GM18951 (cell line): ENCODE results near the gene DUSP7.

Source experiments
- POLR2A ChIP-seq: IDR thresholded peaks from 4 replicates; pipeline ENCODE4 v1.6.1; 2011; ENCODE audit warnings: mild to moderate bottlenecking; ENCODE audit not compliant: insufficient read length, insufficient read depth; ENCODE audit errors: extremely low read depth
- in situ Hi-C: fragments of 300-500 bp; cut with MboI; formaldehyde crosslinking; loops from one replicate; pipeline ENCODE4 v1.12.0; 2022; ENCODE audit warnings: low sequenced_read_pairs, mixed read lengths, inconsistent platforms; ENCODE audit not compliant: unreplicated experiment

DUSP7 gene

DNA sequence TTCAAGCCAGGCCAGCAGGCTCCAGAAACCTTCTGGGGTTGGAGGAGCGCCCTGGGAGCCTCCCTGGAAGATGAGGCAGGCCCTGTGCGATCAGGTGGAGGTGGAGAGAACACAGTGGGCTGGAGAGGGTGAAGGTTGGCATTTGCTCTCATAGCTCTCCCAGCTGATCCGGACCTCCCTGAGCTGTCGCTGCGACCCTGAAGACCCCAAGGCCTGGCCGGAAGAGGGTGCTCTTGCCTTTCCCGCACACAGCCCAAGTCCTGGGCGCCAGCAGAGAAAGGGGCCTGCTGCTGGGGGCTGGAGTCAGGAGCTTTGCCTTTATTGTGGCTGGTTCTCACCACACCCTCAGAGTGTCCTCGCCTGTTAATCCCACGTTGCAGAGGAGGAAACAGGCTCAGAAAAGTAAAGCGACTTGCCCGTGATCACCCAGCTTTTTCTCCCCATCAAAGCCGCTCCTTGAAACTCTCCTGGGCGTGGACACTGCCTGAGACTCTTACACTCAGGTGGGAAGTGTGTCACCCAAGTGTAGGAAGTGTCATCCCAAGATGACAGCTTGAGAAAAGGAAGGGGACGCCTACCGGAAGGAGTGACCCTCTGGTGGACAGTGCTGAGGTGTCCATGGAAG, 52.1 kb downstream of the DUSP7 start:
- in situ Hi-C loops = loop anchor here (5.0 kb wide), 1 partner anchor 138 kb away; no protein-coding TSS in a partner anchor
- TF ChIP-seq POLR2A = no peak

DNA sequence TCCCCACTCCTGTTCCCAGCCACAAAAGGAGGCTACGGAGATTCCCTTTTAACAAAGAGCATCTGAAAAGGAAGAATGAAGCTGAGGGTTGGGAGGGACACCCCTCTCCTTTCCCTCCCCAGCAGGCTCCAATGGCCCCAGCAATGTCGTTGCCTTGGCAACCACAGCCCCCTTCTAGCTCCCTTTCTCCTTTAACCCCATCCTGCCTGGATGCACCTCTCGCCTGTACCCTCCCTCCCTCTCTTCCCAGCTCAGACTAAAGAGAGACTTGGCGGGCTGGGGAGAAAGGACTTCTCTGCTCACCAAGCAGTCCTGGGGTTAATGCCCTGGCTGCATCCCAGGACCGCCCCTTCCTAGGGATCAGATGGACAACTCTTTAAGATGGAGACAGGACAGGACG, 53.6 kb downstream of the DUSP7 start:
- in situ Hi-C loops = loop anchor here (5.0 kb wide), 1 partner anchor 140 kb away; no protein-coding TSS in a partner anchor
- no peak for TF ChIP-seq POLR2A

DNA sequence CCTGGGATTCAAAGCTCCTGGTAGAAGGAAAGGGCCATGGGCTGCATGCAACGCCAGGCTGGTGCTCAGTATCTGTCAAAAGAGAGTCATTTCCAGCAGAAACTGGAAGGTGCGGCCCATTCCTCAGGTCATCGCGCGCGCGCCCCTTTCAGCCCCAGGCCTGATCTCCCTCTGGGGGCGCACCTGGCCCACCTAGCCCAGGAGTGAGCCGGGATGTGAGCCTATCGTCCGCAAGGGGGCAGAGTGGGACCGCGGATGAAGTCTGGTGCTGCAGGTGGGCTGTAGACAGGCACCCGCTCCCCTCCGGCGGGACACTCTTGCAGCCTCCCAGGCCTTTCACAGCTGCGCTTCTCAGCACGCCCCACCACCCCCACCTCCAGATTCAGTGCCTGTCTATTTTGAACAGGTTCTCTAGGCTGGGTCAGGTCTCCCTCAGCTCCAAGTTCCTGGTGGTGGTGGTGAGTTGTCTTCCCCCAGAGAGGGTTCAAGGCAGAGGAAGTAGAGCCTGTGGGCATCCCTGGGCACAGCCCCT, 54.9 kb downstream of the DUSP7 start:
- TF ChIP-seq POLR2A = no peak
- in situ Hi-C loops = loop anchor here (5.0 kb wide), 1 partner anchor 141 kb away; no protein-coding TSS in a partner anchor

DNA sequence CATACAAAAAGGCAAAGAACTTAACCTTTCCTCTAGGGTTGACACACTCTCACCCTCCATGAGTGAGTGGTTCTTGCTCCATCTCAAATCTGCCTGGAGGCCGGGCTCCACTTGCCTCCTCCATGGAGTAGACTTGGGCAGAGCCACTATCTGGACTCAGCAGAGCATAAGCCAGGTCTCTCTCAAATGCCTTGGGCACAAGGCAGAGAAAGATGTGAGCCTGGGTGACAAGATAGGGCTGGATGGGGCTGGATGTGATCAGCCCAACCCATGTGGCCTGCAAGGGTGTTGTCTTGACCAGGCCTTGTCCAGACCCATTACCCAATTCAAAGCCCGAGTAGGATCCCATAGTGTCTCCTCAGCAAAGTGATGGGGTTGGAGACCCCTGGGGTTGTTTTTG, 56.5 kb downstream of the DUSP7 start:
- no peak for TF ChIP-seq POLR2A
- in situ Hi-C loops = loop anchor here (5.0 kb wide), 1 partner anchor 142 kb away; no protein-coding TSS in a partner anchor
